GM12891 (cell line): ENCODE results near the gene S100Z.
"Not testable (repeated sequence)": the region's sequence is repeated elsewhere in the genome, so short reads cannot be mapped to it uniquely, and the experiment has no call there.

ENCODE experiments used
- POLR2A ChIP-seq: IDR thresholded peaks from 2 replicates; pipeline ENCODE4 v1.6.1; 2011; ENCODE audit warnings: low read depth, low read length, control low read depth
- POLR2AphosphoS5 ChIP-seq: IDR thresholded peaks from 2 replicates; pipeline ENCODE4 v1.6.1; 2011; ENCODE audit warnings: low read depth, low read length, control low read depth
- POU2F2 ChIP-seq: IDR thresholded peaks from 2 replicates; pipeline ENCODE4 v1.6.1; 2011; ENCODE audit warnings: low read depth, mild to moderate bottlenecking, control low read depth, low read length, moderate library complexity
- SPI1 ChIP-seq: IDR thresholded peaks from 2 replicates; pipeline ENCODE4 v1.6.1; 2011; ENCODE audit warnings: low read depth, low read length, control low read depth
- TAF1 ChIP-seq: IDR thresholded peaks from 2 replicates; pipeline ENCODE4 v1.6.1; 2011; ENCODE audit warnings: low read depth, low read length, control low read depth

DNA sequence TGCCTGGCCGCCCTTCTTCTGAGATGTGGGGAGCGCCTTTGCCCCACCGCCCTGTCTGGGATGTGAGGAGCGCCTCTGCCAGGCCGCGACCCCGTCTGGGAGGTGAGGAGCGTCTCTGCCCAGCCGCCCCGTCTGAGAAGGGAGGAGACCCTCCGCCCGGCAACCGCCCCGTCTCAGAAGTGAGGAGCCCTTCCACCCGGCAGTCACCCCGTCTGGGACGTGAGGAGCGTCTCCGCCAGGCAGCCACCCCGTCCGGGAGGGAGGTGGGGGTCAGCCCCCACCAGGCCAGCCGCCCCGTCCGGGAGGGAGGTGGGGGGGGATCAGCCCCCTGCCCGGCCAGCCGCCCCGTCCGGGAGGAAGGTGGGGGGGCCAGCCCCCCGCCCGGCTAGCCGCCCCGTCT is 37.6 kb upstream of the S100Z start:
- not testable (repeated sequence) for TF ChIP-seq POLR2AphosphoS5, POLR2A, SPI1, POU2F2, TAF1
